HG03432 (cell line): ENCODE data around the gene ITSN2.
A peak's percentile ranks its signal among the peaks of the same experiment; 100 is the strongest.
"Not testable (repeated sequence)": the region's sequence is repeated elsewhere in the genome, so short reads cannot be mapped to it uniquely, and the experiment has no call there.

Source experiments
- ATAC-seq: cut with Tn5 transposase; IDR thresholded peaks from one replicate; pipeline ENCODE4 v1.9.1; 2021; ENCODE audit warnings: mild to moderate bottlenecking, moderate library complexity; ENCODE audit not compliant: unreplicated experiment

ITSN2 gene

GRCh38 chr2:24360050-24360962, at the start of gene ITSN2:
ITSN2 (minus strand) TSS chr2:24360536; CDS start chr2:24328082, 32,454 bp downstream.
- peak; percentile 81 for ATAC-seq

- no peak for ATAC-seq
Observed at GRCh38 chr2:24409171-24409570, 48.8 kb upstream of the ITSN2 start.

DNA sequence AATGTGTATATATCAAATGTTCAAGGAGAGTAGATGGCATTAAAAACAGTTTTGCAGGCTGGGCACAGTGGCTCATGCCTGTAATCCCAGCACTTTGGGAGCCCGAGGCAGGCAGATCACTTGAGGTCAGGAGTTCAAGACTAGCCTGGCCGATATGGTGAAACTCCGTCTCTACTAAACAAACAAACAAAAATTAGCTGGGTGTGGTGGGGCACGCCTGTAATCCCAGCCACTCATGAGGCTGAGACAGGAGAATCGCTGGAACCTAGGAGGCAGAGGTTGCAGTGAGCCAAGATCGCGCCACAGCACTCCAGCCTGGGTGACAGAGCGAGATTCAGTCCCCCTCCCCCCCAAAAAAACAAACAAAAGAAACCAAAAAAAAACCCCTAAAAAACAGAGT, 48.4 kb upstream of the ITSN2 start:
- not testable (repeated sequence) for ATAC-seq

- ATAC-seq: no peak
Observed at GRCh38 chr2:24404491-24404921, 44.2 kb upstream of the ITSN2 start.

DNA sequence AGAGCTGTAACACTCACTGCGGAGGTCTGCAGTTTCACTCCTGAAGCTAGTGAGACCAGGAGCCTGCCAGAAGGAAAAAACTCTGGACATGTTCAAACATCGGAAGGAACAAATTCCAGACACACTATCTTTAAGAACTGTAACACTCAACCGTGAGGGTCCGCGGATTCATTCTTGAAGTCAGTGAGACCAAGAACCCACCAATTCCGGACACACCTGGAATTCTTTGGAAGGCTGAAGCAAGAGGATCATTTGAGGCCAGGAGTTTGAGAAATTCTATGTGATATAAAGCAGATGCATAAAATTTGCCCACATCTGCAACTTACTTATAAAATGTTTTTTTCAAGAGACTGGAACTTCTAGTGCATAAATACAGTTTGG, 43.5 kb upstream of the ITSN2 start:
- ATAC-seq: no peak

DNA sequence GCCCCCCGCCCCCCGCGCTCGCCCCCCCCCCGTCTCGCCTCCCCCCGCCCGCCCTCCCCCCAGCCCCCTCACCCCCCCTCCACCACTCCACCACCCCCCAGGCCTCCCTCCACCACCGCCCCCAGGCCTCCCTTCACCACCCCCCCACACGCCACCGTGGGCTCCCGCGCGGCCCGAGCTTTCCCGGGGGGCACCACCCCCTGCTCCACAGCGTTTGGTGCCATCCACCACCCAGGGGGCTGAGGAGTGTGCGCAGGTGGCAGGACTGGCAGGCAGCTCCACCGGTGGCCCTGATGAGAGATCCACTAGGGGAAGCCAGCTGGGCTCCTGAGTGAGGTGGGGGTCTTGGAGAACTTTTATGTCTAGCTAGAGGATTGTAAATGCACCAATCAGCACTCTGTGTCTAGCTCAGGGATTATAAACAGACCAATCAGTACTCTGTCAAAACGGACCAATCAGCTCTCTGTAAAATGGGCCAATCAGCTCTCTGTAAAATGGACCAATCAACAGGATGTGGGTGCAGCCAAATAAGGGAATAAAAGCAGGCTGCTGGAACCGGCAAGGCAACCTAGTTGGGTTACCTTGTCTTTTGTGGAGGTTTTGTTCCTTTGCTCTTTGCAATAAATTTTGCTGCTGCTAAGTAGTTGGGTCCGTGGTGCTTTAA, 43.0 kb upstream of the ITSN2 start:
- no peak for ATAC-seq

DNA sequence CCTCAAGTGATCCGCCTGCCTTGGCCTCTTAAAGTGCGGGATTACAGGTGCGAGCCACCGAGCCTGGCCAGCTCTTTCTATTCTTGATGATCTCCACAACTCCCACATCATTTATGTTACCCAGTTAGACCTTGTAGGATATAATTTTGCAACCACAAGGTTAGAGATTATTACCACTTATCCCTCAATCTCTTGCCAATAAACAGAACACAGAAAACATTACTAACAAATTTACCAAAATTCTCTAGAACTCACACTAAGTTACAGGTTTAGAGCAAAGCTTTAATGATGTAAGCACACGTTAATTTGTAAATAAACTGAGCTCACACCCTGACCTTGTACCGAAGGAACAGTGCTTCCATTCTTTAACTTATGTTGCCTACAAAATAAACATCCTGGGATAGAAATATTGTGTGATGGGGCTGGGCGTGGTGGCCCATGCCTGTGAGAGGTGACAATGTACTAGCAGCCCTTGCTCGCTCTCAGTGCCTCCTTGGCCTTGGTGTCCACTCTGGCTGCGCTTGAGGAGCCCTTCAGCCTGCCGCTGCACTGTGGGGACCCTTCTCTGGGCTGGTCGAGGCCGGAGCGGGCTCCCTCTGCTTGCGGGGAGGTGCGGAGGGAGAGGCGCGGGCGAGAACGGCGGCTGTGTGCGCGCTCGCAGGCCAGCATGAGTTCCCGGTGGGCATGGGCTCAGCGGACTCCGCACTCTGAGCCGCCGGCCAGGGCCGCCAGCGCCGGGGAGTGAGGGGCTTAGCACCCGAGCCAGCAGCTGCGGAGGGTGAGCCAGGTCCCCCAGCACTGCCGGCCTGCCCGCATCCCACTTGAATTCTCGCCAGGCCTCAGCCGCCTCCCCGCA, 42.1 kb upstream of the ITSN2 start:
- no peak for ATAC-seq

- no peak for ATAC-seq
Observed at GRCh38 chr2:24400207-24400907, 40.0 kb upstream of the ITSN2 start.

- ATAC-seq: no peak
Observed at GRCh38 chr2:24399434-24400206, 39.3 kb upstream of the ITSN2 start.

- ATAC-seq: no peak
Observed at GRCh38 chr2:24394998-24395397, 34.7 kb upstream of the ITSN2 start.

- ATAC-seq: no peak
Observed at GRCh38 chr2:24392542-24393059, 32.3 kb upstream of the ITSN2 start.

GRCh38 chr2:24385366-24385765, 25.0 kb upstream of the ITSN2 start:
- ATAC-seq: no peak

DNA sequence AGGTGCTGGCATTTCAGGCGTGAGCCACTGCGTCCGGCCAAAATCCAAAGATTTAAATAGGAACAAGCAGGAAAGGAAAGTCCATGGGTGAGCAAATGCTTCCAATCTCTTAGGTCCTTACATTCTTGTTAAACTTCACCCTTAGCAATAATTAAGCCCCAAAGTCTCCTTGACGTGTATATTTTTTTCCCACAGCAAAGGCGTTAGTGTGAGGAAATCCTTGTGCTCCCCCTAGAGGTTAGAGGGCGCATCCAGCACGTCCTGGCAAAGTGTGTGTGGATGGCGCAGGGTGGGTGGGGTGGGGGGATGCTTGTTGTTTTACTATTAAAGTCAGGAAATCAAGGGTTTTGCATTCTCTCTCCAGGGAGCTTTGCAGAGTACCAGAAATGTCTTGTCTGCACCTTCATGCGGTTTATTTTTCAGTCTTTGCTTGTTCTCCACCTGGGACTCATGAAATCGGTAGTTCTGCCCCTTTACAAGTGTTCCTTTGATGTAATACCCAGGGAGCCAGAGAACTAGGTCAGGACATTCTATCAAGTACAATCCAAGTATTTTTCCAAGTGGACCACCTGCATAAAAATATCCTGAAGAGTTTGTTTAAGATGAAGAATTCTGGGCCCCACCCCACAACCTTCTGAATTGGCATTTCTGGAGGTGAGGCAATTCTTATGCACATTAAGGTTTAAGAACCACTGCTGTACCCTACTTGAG, 22.2 kb upstream of the ITSN2 start:
- ATAC-seq: peak; percentile 70

GRCh38 chr2:24380820-24381219, 20.5 kb upstream of the ITSN2 start:
- no peak for ATAC-seq

GRCh38 chr2:24375349-24376087, 15.2 kb upstream of the ITSN2 start:
- ATAC-seq: no peak

DNA sequence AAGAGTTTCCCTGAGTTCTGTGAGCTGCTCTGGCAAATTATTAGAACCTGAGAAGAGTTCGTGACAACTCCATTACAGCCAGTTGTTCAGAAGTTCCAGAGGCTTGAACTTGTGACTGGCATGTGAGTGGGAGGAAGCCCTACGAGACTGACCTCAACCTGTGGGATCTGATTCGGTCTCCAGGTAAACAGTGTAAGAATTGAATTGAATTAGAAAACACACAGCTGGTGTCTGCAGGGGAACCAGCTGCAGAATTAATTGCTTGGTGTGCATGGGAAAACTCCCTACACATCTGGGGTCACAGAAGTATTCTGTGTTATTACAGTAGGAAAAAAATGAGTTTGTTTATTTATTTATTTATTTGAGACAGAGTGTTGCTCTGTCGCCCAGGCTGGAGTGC, 14.0 kb upstream of the ITSN2 start:
- no peak for ATAC-seq

GRCh38 chr2:24372033-24372432, 11.7 kb upstream of the ITSN2 start:
- ATAC-seq: no peak

GRCh38 chr2:24365826-24366225, 5.5 kb upstream of the ITSN2 start:
- ATAC-seq: no peak
